Mucosa of rectum (tissue), 2 donors: Measurements from ENCODE around the gene ARNT2.

Source experiments
- H3K27ac ChIP-seq, 2 donors: one replicate each; pipeline ENCODE4 v1.7.0; 2013; ENCODE audit warnings: inconsistent platforms in 2 of 2, low read depth in 2 of 2, low read length in 2 of 2
- H3K27me3 ChIP-seq, 2 donors: one replicate each; pipeline ENCODE4 v1.7.0; 2013; ENCODE audit warnings: low read length in 2 of 2; ENCODE audit not compliant: control insufficient read depth in 2 of 2, insufficient read depth in 2 of 2
- H3K36me3 ChIP-seq, 2 donors: one replicate each; pipeline ENCODE4 v1.7.0; 2013; ENCODE audit warnings: low read length in 2 of 2; ENCODE audit not compliant: control insufficient read depth in 2 of 2, insufficient read depth in 2 of 2
- H3K4me1 ChIP-seq, 2 donors: one replicate each; pipeline ENCODE4 v1.7.0; 2013; ENCODE audit warnings: low read length in 2 of 2, mild to moderate bottlenecking in 1 of 2; ENCODE audit not compliant: control insufficient read depth in 2 of 2, insufficient read depth in 2 of 2
- H3K4me3 ChIP-seq, 2 donors: one replicate each; pipeline ENCODE4 v1.7.0; 2013; ENCODE audit warnings: low read length in 2 of 2
- H3K9ac ChIP-seq, 2 donors: one replicate each; pipeline ENCODE4 v1.7.0; 2013; ENCODE audit warnings: low read length in 2 of 2, low read depth in 1 of 2, mild to moderate bottlenecking in 1 of 2
- H3K9me3 ChIP-seq, 2 donors: one replicate each; pipeline ENCODE4 v1.7.0; 2013; ENCODE audit warnings: low read length in 2 of 2; ENCODE audit not compliant: control insufficient read depth in 2 of 2
- donor health status: healthy.
- donor health status: Normal muscosa, but diverticular disease.

ARNT2 gene

GRCh38 chr15:80525853-80526252 lies 121.7 kb downstream of the ARNT2 start:
- H3K4me3 ChIP-seq, result no peak overlapping the region

GRCh38 chr15:80526556-80527340 lies 122.6 kb downstream of the ARNT2 start:
- Histone ChIP-seq H3K27me3 (no peaks in the 10 kb centered on the region), H3K9ac (no peak overlapping the region), H3K36me3 (no peaks in the 10 kb centered on the region), H3K4me1 (no peaks in the 10 kb centered on the region), H3K4me3 (no peak overlapping the region), H3K9me3 (no peaks in the 10 kb centered on the region), H3K27ac (no peak overlapping the region)

More at GRCh38 chr15:80525853-80526252, 121.7 kb downstream of the ARNT2 start:
- Histone ChIP-seq H3K9me3 (no peaks in the 10 kb centered on the region), H3K27me3 (no peaks in the 10 kb centered on the region), H3K27ac (no peak overlapping the region), H3K4me1 (no peaks in the 10 kb centered on the region), H3K36me3 (no peaks in the 10 kb centered on the region), H3K9ac (no peak overlapping the region)

- H3K27me3 ChIP-seq, result no peaks in the 10 kb centered on the region
- H3K4me3 ChIP-seq, result no peak overlapping the region
- H3K27ac ChIP-seq, result no peak overlapping the region
- H3K4me1 ChIP-seq, result no peaks in the 10 kb centered on the region
- H3K36me3 ChIP-seq, result no peaks in the 10 kb centered on the region
- H3K9ac ChIP-seq, result no peak overlapping the region
- no peaks in the 10 kb centered on the region for H3K9me3 ChIP-seq
Observed at GRCh38 chr15:80527406-80527805, 123.2 kb downstream of the ARNT2 start.

GRCh38 chr15:80527961-80528360 lies 123.8 kb downstream of the ARNT2 start:
- Histone ChIP-seq H3K36me3 (no peaks in the 10 kb centered on the region), H3K4me1 (no peaks in the 10 kb centered on the region)

GRCh38 chr15:80530737-80531365 lies 126.7 kb downstream of the ARNT2 start:
- H3K9ac ChIP-seq, result no peak overlapping the region
- H3K4me1 ChIP-seq, result no peaks in the 10 kb centered on the region
- no peaks in the 10 kb centered on the region for H3K27me3 ChIP-seq
- H3K4me3 ChIP-seq, result no peak overlapping the region
- no peak overlapping the region for H3K27ac ChIP-seq
- H3K36me3 ChIP-seq, result no peaks in the 10 kb centered on the region
- H3K9me3 ChIP-seq, result no peaks in the 10 kb centered on the region

More at GRCh38 chr15:80527961-80528360, 123.8 kb downstream of the ARNT2 start:
- H3K9ac ChIP-seq, result no peak overlapping the region
- no peaks in the 10 kb centered on the region for H3K27me3 ChIP-seq
- H3K4me3 ChIP-seq, result no peak overlapping the region
- H3K9me3 ChIP-seq, result no peaks in the 10 kb centered on the region
- H3K27ac ChIP-seq, result no peak overlapping the region

GRCh38 chr15:80531388-80531787 lies 127.2 kb downstream of the ARNT2 start:
- no peak overlapping the region for H3K4me3 ChIP-seq
- H3K9ac ChIP-seq, result no peak overlapping the region
- no peaks in the 10 kb centered on the region for H3K36me3 ChIP-seq
- no peaks in the 10 kb centered on the region for H3K27me3 ChIP-seq
- H3K27ac ChIP-seq, result no peak overlapping the region
- no peaks in the 10 kb centered on the region for H3K9me3 ChIP-seq
- H3K4me1 ChIP-seq, result no peaks in the 10 kb centered on the region

GRCh38 chr15:80531796-80532195 lies 127.6 kb downstream of the ARNT2 start:
- Histone ChIP-seq H3K4me1 (no peaks in the 10 kb centered on the region), H3K36me3 (no peaks in the 10 kb centered on the region), H3K9me3 (no peaks in the 10 kb centered on the region), H3K27ac (no peak overlapping the region), H3K4me3 (no peak overlapping the region), H3K27me3 (no peaks in the 10 kb centered on the region), H3K9ac (no peak overlapping the region)

GRCh38 chr15:80533790-80534333 lies 129.7 kb downstream of the ARNT2 start:
- no peaks in the 10 kb centered on the region for H3K9me3 ChIP-seq

GRCh38 chr15:80536231-80536630 lies 132.0 kb downstream of the ARNT2 start:
- Histone ChIP-seq H3K36me3 (no peaks in the 10 kb centered on the region), H3K9me3 (no peaks in the 10 kb centered on the region), H3K9ac (no peak overlapping the region), H3K4me3 (no peak overlapping the region), H3K4me1 (no peaks in the 10 kb centered on the region), H3K27me3 (no peaks in the 10 kb centered on the region), H3K27ac (no peak overlapping the region)

More at GRCh38 chr15:80533790-80534333, 129.7 kb downstream of the ARNT2 start:
- Histone ChIP-seq H3K27ac (no peak overlapping the region), H3K9ac (no peak overlapping the region), H3K36me3 (no peaks in the 10 kb centered on the region), H3K4me1 (no peaks in the 10 kb centered on the region), H3K4me3 (no peak overlapping the region), H3K27me3 (no peaks in the 10 kb centered on the region)

- H3K4me3 ChIP-seq, result no peak overlapping the region
- H3K27ac ChIP-seq, result no peak overlapping the region
Observed at GRCh38 chr15:80536716-80537115, 132.5 kb downstream of the ARNT2 start.

More at GRCh38 chr15:80536716-80537115, 132.5 kb downstream of the ARNT2 start:
- no peaks in the 10 kb centered on the region for H3K9me3 ChIP-seq
- no peaks in the 10 kb centered on the region for H3K27me3 ChIP-seq
- no peak overlapping the region for H3K9ac ChIP-seq
- no peaks in the 10 kb centered on the region for H3K4me1 ChIP-seq
- H3K36me3 ChIP-seq, result no peaks in the 10 kb centered on the region
